SK-N-MC (cell line): ENCODE measurements around the gene TTBK1.

ENCODE experiments used
- DNase-seq: peaks from one replicate; pipeline ENCODE4 v3.0.0-alpha.2; 2011; ENCODE audit warnings: low read depth, low spot score
- H3K27ac ChIP-seq: fragments of 200-600 bp; sonication (generic); 2 replicates; pipeline ENCODE4 v1.5.1; 2016; ENCODE audit warnings: mixed run types
- H3K36me3 ChIP-seq: fragments of 200-600 bp; sonication (generic); 2 replicates; pipeline ENCODE4 v1.6.1; 2017; ENCODE audit warnings: antibody characterized with exemption, low read length, mixed read lengths; ENCODE audit not compliant: insufficient read depth
- H3K4me3 ChIP-seq: fragments of 200-600 bp; sonication (generic); 2 replicates; pipeline ENCODE4 v1.5.1; 2016
- H3K9ac ChIP-seq: fragments of 200-600 bp; sonication (generic); 2 replicates; pipeline ENCODE4 v1.8.0; 2017; ENCODE audit warnings: mixed run types, mixed read lengths; ENCODE audit not compliant: insufficient read length
- H3K9me3 ChIP-seq: fragments of 200-600 bp; sonication (generic); 2 replicates; pipeline ENCODE4 v1.6.1; 2017; ENCODE audit warnings: low read depth, mild to moderate bottlenecking, antibody characterized with exemption, low read length, moderate library complexity, mixed read lengths
- EZH2 ChIP-seq: fragments of 200-600 bp; sonication (generic); IDR thresholded peaks from one replicate; pipeline ENCODE4 v1.6.1; 2017; ENCODE audit warnings: antibody characterized with exemption
- FOXP2 ChIP-seq: optimal IDR thresholded peaks from 2 replicates; pipeline ENCODE3; 2011; ENCODE audit warnings: mild to moderate bottlenecking, moderate library complexity; ENCODE audit not compliant: insufficient read depth; ENCODE audit errors: extremely low read length, control extremely low read depth
- POLR2AphosphoS5 ChIP-seq: IDR thresholded peaks from 2 replicates; pipeline ENCODE4 v1.6.1; 2012; ENCODE audit warnings: mild to moderate bottlenecking, low read depth, low read length, borderline replicate concordance

TTBK1 gene

DNA sequence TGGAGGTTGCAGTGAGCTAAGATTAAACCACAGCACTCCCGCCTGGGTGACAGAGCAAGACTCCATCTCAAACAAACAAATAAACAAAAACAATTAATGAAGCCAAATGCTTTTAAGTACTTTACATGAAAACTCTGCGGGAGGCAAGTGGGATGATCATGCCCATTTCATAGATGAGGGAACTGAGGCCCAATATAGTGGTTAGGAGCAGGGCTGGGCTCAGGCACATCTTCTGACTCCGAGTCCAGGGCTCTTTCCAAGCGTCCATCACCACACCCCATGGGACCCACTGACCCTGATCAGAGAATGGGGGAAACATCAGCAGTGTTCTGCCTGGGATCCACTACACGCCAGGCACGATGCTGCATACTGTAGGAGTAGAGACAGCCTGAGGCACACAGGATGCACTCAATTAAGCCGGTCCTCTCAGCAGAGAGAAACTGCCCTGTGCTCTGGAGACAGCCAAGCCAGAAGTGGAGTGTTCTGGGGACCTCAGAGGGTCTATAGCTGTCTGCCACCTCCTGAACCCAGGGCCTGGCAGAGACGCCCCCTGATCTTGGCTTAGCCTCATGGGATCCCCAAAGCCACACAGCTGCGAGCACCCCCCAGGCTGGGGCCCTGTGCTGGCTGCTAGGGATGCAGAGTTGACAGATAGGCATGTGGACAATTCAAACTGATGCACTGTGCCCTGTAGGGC is 13.5 kb downstream of the TTBK1 start:
- no peaks in the 10 kb centered on the region for H3K36me3 ChIP-seq
- H3K4me3 ChIP-seq, result no peak overlapping the region
- TF ChIP-seq FOXP2, result no peak
- no peak for TF ChIP-seq POLR2AphosphoS5
- TF ChIP-seq EZH2, result no peak
- no peak overlapping the region for H3K9ac ChIP-seq
- H3K9me3 ChIP-seq, result no peaks in the 10 kb centered on the region
- no peak for DNase-seq
- no peak overlapping the region for H3K27ac ChIP-seq

DNA sequence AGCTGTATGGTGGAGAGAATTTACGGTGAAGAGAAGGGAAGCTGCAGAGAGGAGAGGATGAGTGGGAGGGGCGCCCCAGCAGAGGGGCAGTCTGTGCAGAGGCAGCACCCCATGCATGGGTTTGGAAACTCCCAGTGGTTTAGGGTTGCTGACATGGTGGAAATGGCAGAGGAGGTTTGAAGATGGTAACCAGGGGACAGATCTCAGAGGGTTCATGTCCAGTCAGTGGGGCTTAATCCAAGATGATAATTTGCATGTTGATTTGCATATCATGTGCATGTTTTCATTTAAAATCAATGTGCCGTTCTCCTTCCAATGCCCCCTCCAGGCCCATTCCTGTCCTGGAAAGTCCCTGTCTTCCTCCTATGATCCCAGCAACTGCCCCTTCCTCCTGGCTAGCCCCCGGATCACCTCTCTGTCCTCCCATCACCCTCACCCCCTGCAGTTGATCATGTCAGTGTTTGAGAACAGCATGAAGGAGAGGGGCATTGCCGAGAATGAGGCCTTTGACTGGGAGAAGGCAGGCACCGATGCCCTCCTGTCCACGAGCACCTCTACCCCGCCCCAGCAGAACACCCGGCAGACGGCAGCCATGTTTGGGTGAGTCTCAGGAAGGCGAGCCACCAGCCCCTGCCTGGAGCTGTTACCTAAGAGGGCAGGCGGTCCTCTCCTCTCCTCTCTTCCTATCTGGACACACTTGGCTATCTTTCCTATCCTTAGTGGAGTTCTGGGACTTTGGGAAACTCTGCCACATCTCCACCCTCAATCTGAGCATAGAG is 14.3 kb downstream of the TTBK1 start:
- no peaks in the 10 kb centered on the region for H3K9me3 ChIP-seq
- H3K9ac ChIP-seq, result no peak overlapping the region
- no peak for DNase-seq
- H3K4me3 ChIP-seq, result no peak overlapping the region
- H3K36me3 ChIP-seq, result no peaks in the 10 kb centered on the region
- no peak overlapping the region for H3K27ac ChIP-seq
- no peak for TF ChIP-seq FOXP2
- no peak for TF ChIP-seq POLR2AphosphoS5
- TF ChIP-seq EZH2, result no peak

- no peak overlapping the region for H3K4me3 ChIP-seq
- H3K9me3 ChIP-seq, result no peaks in the 10 kb centered on the region
- no peaks in the 10 kb centered on the region for H3K36me3 ChIP-seq
- TF ChIP-seq EZH2, result no peak
- no peak for TF ChIP-seq FOXP2
- no peak overlapping the region for H3K27ac ChIP-seq
- no peak for DNase-seq
- no peak overlapping the region for H3K9ac ChIP-seq
Measured at GRCh38 chr6:43258180-43258579, 14.9 kb downstream of the TTBK1 start.

DNA sequence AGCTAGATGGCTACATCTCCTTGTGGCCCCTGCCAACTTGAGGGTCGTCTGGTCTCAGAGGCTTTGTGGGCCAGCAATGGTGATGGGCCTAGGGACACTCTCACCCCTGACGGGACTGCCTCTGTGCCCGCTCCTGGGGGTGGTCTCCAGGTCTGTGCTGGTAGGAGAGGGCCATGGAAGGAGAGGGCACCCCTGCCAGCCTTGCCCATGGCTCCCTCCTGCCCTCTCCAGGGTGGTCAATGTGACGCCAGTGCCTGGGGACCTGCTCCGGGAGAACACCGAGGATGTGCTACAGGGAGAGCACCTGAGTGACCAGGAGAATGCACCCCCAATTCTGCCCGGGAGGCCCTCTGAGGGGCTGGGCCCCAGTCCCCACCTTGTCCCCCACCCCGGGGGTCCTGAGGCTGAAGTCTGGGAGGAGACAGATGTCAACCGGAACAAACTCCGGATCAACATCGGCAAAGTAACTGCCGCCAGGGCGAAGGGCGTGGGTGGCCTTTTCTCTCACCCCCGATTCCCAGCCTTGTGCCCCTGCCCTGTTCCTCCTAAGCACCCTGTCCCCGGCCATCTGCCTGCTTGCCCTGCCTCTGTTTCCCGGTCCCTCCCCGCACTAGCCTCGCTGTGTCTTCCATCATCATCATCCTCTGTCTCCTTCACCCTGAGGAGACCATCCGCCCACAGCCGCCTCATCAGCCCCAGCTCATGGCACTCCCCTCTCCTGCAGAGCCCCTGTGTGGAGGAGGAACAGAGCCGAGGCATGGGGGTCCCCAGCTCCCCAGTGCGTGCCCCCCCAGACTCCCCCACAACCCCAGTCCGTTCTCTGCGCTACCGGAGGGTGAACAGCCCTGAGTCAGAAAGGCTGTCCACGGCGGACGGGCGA is 15.8 kb downstream of the TTBK1 start:
- Histone ChIP-seq H3K9ac (no peak overlapping the region), H3K36me3 (no peaks in the 10 kb centered on the region), H3K27ac (no peak overlapping the region), H3K9me3 (no peaks in the 10 kb centered on the region), H3K4me3 (no peak overlapping the region)
- no peak for TF ChIP-seq FOXP2
- no peak for TF ChIP-seq POLR2AphosphoS5
- TF ChIP-seq EZH2, result no peak
- no peak for DNase-seq

DNA sequence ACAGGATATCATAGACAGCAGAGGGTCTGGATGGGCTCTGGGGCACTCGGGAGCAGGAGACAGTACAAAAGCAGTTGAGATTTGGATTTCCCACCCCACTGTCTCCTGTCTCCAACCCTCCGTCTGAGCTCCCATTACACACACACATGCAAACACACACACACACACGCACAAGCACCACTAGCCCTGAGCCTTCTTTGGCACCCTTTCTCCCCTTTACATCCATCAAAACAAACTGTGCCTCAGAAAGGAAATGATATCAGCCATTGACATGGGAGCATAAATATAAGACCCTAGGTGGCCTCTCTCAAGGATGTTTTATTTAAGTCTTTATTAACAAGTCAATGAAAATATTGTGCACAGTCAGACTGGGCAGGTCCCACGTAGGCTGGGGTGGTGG is 17.5 kb downstream of the TTBK1 start:
- peak overlapping the region; percentile 36; the same call in 1 of the 2 replicates for H3K27ac ChIP-seq
- no peak overlapping the region for H3K9ac ChIP-seq
- H3K9me3 ChIP-seq, result no peaks in the 10 kb centered on the region
- no peak for DNase-seq
- H3K4me3 ChIP-seq, result no peak overlapping the region
- TF ChIP-seq POLR2AphosphoS5, result no peak
- TF ChIP-seq FOXP2, result no peak
- TF ChIP-seq EZH2, result no peak
- H3K36me3 ChIP-seq, result no peaks in the 10 kb centered on the region

GRCh38 chr6:43261198-43261597 is 17.9 kb downstream of the TTBK1 start:
- TF ChIP-seq FOXP2, result no peak
- TF ChIP-seq EZH2, result no peak
- no peak for TF ChIP-seq POLR2AphosphoS5
- Histone ChIP-seq H3K4me3 (no peak overlapping the region), H3K27ac (peak overlapping the region; percentile 36; the same call in 1 of the 2 replicates), H3K9me3 (no peaks in the 10 kb centered on the region), H3K36me3 (no peaks in the 10 kb centered on the region), H3K9ac (no peak overlapping the region)
- no peak for DNase-seq

DNA sequence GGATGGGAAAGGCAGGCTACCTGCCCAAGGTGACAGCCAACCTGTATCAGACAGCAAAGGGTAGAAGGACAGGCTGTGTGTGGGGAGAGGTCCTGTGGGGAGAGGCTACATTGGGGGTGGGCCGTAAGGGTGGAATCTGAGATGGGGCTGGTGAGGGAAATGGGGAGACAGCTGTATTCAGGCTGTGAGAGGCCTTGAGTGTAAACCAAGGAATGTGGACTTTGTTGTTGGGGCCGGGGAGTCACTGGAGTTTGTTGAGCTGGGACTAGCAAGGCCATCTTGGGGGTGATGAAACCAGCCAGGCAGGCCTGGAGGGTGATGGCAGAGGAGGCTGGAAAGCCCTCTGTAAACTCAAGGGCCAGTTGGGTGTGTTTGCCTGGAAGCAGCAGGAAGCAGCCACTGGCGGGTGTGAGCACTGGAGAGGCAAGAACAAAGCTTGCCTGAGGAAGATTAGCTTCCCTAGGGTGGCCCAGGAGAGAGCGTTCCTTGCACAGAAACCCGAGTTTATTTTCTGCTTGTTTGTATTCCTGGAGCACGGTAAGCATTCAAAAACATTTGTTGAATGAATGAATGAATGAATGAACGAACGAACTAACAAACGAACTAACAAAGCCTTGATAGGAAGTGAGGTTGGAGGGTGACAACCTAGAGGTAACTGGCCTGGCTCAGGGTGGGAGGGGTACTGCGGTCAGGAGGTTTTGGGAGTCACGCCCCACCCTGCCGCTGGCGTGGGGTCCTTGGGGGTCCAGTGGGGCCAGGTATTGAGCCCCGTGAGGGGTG is 18.9 kb downstream of the TTBK1 start:
- H3K9ac ChIP-seq, result no peak overlapping the region
- DNase-seq, result no peak
- TF ChIP-seq POLR2AphosphoS5, result no peak
- TF ChIP-seq EZH2, result no peak
- TF ChIP-seq FOXP2, result no peak
- no peak overlapping the region for H3K4me3 ChIP-seq
- no peaks in the 10 kb centered on the region for H3K9me3 ChIP-seq
- H3K27ac ChIP-seq, result no peak overlapping the region
- no peaks in the 10 kb centered on the region for H3K36me3 ChIP-seq

GRCh38 chr6:43262780-43263313 is 19.6 kb downstream of the TTBK1 start:
- Histone ChIP-seq H3K9me3 (no peaks in the 10 kb centered on the region), H3K9ac (no peak overlapping the region), H3K4me3 (no peak overlapping the region), H3K27ac (no peak overlapping the region), H3K36me3 (no peaks in the 10 kb centered on the region)
- no peak for DNase-seq
- TF ChIP-seq FOXP2 (no peak), EZH2 (no peak), POLR2AphosphoS5 (no peak)
